WTC11 (cell line): ENCODE data around the gene CCDC134. TPM values are rescaled to one million over a fixed set of nuclear protein-coding genes. Genes with fewer than 3 reads are reported as not detected.

Experiments
- ATAC-seq: fragments of 200-7000 bp; cut with Tn5 transposase; 2 replicates; pipeline ENCODE4 v1.10.0; 2021; ENCODE audit warnings: mild to moderate bottlenecking, moderate library complexity
- CTCF ChIA-PET: fragments of 300-600 bp; sonication (Branson Sonifier 250); formaldehyde crosslinking; loops from one replicate; lab custom pipeline; 2021; ENCODE audit warnings: antibody characterized with exemption; lab: Charles Lee
- POLR2A ChIA-PET: fragments of 350-600 bp; sonication (Branson Sonifier 250); formaldehyde crosslinking; loops from one replicate; lab custom pipeline; 2021; ENCODE audit warnings: antibody characterized with exemption; lab: Charles Lee
- DNase-seq: peaks from one replicate; pipeline ENCODE4 v3.0.0; 2021; ENCODE audit warnings: low spot score
- H3K27ac Mint-ChIP-seq: 2 replicates; pipeline ENCODE4 v1.8.0; 2021; ENCODE audit warnings: mixed read lengths
- H3K27me3 Mint-ChIP-seq: 2 replicates; pipeline ENCODE4 v1.8.0; 2021; ENCODE audit warnings: low read depth, mild to moderate bottlenecking, moderate library complexity, mixed read lengths
- H3K36me3 Mint-ChIP-seq: 2 replicates; pipeline ENCODE4 v1.8.0; 2021; ENCODE audit warnings: mixed read lengths
- H3K4me1 Mint-ChIP-seq: 2 replicates; pipeline ENCODE4 v1.8.0; 2022; ENCODE audit warnings: mixed read lengths
- H3K4me3 Mint-ChIP-seq: 2 replicates; pipeline ENCODE4 v1.8.0; 2021; ENCODE audit warnings: mild to moderate bottlenecking, moderate library complexity, mixed read lengths
- H3K9me3 Mint-ChIP-seq: 2 replicates; pipeline ENCODE4 v1.8.0; 2021; ENCODE audit warnings: mixed read lengths
- ATF2 ChIP-seq: sonication (generic); formaldehyde crosslinking; IDR thresholded peaks from 2 replicates; pipeline ENCODE4 v1.8.1; 2022; ENCODE audit warnings: low read depth, missing genetic modification reagents, borderline replicate concordance
- GABPB1 ChIP-seq: sonication (generic); formaldehyde crosslinking; IDR thresholded peaks from 2 replicates; pipeline ENCODE4 v1.8.1; 2023; ENCODE audit warnings: mild to moderate bottlenecking, missing genetic modification reagents
- GTF2I ChIP-seq: fragments of 250-450 bp; sonication (Bioruptor Pico); conservative IDR thresholded peaks from 2 replicates; pipeline ENCODE4 v1.4.0; 2021; ENCODE audit warnings: mild to moderate bottlenecking
- KAT7 ChIP-seq: sonication (generic); formaldehyde crosslinking; IDR thresholded peaks from 2 replicates; pipeline ENCODE4 v1.8.1; 2023; ENCODE audit warnings: missing genetic modification reagents, mild to moderate bottlenecking, borderline replicate concordance
- MXD4 ChIP-seq: fragments of 250-450 bp; sonication (Bioruptor Pico); IDR thresholded peaks from 2 replicates; pipeline ENCODE4 v1.8.0; 2021; ENCODE audit warnings: mild to moderate bottlenecking, moderate library complexity, borderline replicate concordance
- MYBL2 ChIP-seq: sonication (generic); formaldehyde crosslinking; IDR thresholded peaks from 2 replicates; pipeline ENCODE4 v1.8.1; 2023; ENCODE audit warnings: mild to moderate bottlenecking, moderate library complexity, missing genetic modification reagents
- NFATC4 ChIP-seq: fragments of 250-450 bp; sonication (Bioruptor Pico); IDR thresholded peaks from 2 replicates; pipeline ENCODE4 v1.9.0; 2021; ENCODE audit warnings: mild to moderate bottlenecking
- NR2C2 ChIP-seq: sonication (generic); formaldehyde crosslinking; IDR thresholded peaks from 2 replicates; pipeline ENCODE4 v1.8.0; 2022; ENCODE audit warnings: mild to moderate bottlenecking, missing genetic modification reagents
- PRRX2 ChIP-seq: fragments of 250-450 bp; sonication (Bioruptor Pico); IDR thresholded peaks from 2 replicates; pipeline ENCODE4 v1.8.0; 2021; ENCODE audit warnings: mild to moderate bottlenecking
- RELA ChIP-seq: sonication (generic); formaldehyde crosslinking; IDR thresholded peaks from 2 replicates; pipeline ENCODE4 v1.8.1; 2022; ENCODE audit warnings: missing genetic modification reagents, mild to moderate bottlenecking, borderline replicate concordance
- SP1 ChIP-seq: sonication (generic); formaldehyde crosslinking; conservative IDR thresholded peaks from 2 replicates; pipeline ENCODE4 v1.8.1; 2022; ENCODE audit warnings: missing genetic modification reagents
- TCF7 ChIP-seq: sonication (generic); formaldehyde crosslinking; IDR thresholded peaks from 2 replicates; pipeline ENCODE4 v1.8.0; 2022; ENCODE audit warnings: mild to moderate bottlenecking, low read depth, missing genetic modification reagents, moderate library complexity
- TEAD1 ChIP-seq: sonication (generic); formaldehyde crosslinking; IDR thresholded peaks from 2 replicates; pipeline ENCODE4 v1.8.0; 2022; ENCODE audit warnings: mild to moderate bottlenecking, missing genetic modification reagents
- ZNF263 ChIP-seq: sonication (generic); formaldehyde crosslinking; IDR thresholded peaks from 2 replicates; pipeline ENCODE4 v1.8.1; 2022; ENCODE audit warnings: low read depth, mild to moderate bottlenecking, moderate library complexity, missing genetic modification reagents
- ZNF423 ChIP-seq: fragments of 250-450 bp; sonication (Bioruptor Pico); IDR thresholded peaks from 2 replicates; pipeline ENCODE4 v2.1.2; 2022; ENCODE audit warnings: mild to moderate bottlenecking, moderate library complexity
- ZNF671 ChIP-seq: fragments of 250-450 bp; sonication (Bioruptor Pico); IDR thresholded peaks from 2 replicates; pipeline ENCODE4 v1.8.0; 2021; ENCODE audit warnings: mild to moderate bottlenecking
- total RNA-seq: library from RNA; stranded (reverse); gene quantifications from 3 replicates; pipeline ENCODE4 v1.2.3, GENCODE V29; 2021
- TF ChIP-seq, protein P1 (sequence below): fragments of 250-450 bp; sonication (Bioruptor Pico); IDR thresholded peaks from 2 replicates; pipeline ENCODE4 v1.9.0; 2021; ENCODE audit warnings: mild to moderate bottlenecking
- TF ChIP-seq, protein P2 (sequence below): fragments of 250-450 bp; sonication (Bioruptor Pico); IDR thresholded peaks from 2 replicates; pipeline ENCODE4 v2.1.2; 2022; ENCODE audit warnings: mild to moderate bottlenecking, moderate library complexity
- TF ChIP-seq, protein P3 (sequence below): sonication (generic); formaldehyde crosslinking; IDR thresholded peaks from 2 replicates; pipeline ENCODE4 v1.8.0; 2023; ENCODE audit warnings: mild to moderate bottlenecking, missing genetic modification reagents
- TF ChIP-seq, protein P4 (sequence below): sonication (generic); formaldehyde crosslinking; IDR thresholded peaks from 2 replicates; pipeline ENCODE4 v1.8.0; 2022; ENCODE audit warnings: mild to moderate bottlenecking, missing genetic modification reagents

The CCDC134 gene
- total RNA-seq, 1 experiment from 2014 or later = 19.0 TPM

- Mint-ChIP-seq H3K27me3 (no peaks in the 10 kb centered on the region; the same call in 1 of the 2 replicates), H3K9me3 (no peaks in the 10 kb centered on the region), H3K4me3 (no peak overlapping the region), H3K27ac (no peak overlapping the region), H3K4me1 (peaks cover 40% of the 10 kb centered on the region), H3K36me3 (peaks cover 4% of the 10 kb centered on the region)
- TF ChIP-seq MYBL2 (CRISPR knock-in tag) = no peak
- TF ChIP-seq, protein P1, sequence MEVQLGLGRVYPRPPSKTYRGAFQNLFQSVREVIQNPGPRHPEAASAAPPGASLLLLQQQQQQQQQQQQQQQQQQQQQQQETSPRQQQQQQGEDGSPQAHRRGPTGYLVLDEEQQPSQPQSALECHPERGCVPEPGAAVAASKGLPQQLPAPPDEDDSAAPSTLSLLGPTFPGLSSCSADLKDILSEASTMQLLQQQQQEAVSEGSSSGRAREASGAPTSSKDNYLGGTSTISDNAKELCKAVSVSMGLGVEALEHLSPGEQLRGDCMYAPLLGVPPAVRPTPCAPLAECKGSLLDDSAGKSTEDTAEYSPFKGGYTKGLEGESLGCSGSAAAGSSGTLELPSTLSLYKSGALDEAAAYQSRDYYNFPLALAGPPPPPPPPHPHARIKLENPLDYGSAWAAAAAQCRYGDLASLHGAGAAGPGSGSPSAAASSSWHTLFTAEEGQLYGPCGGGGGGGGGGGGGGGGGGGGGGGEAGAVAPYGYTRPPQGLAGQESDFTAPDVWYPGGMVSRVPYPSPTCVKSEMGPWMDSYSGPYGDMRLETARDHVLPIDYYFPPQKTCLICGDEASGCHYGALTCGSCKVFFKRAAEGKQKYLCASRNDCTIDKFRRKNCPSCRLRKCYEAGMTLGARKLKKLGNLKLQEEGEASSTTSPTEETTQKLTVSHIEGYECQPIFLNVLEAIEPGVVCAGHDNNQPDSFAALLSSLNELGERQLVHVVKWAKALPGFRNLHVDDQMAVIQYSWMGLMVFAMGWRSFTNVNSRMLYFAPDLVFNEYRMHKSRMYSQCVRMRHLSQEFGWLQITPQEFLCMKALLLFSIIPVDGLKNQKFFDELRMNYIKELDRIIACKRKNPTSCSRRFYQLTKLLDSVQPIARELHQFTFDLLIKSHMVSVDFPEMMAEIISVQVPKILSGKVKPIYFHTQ (CRISPR knock-in tag) = no peak
- no peak for TF ChIP-seq NR2C2 (CRISPR knock-in tag)
- no peak for TF ChIP-seq ATF2
- TF ChIP-seq ZNF671 = no peak
- TF ChIP-seq TEAD1 (CRISPR knock-in tag) = no peak
- TF ChIP-seq MXD4 = no peak
- TF ChIP-seq, protein P2, sequence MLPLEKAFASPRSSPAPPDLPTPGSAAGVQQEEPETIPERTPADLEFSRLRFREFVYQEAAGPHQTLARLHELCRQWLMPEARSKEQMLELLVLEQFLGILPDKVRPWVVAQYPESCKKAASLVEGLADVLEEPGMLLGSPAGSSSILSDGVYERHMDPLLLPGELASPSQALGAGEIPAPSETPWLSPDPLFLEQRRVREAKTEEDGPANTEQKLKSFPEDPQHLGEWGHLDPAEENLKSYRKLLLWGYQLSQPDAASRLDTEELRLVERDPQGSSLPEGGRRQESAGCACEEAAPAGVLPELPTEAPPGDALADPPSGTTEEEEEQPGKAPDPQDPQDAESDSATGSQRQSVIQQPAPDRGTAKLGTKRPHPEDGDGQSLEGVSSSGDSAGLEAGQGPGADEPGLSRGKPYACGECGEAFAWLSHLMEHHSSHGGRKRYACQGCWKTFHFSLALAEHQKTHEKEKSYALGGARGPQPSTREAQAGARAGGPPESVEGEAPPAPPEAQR (CRISPR knock-in tag) = no peak
- ChIA-PET POLR2A (no interaction called here), CTCF (no interaction called here)
- DNase-seq (no peak), ATAC-seq (peak; percentile 25; the same call in 1 of the 2 replicates)
These were observed 23.3 kb downstream of the CCDC134 start for GRCh38 chr22:41823797-41824196.

GRCh38 chr22:41825376-41825775 lies 24.9 kb downstream of the CCDC134 start:
- peak overlapping the region; percentile 40; the same call in 1 of the 2 replicates for H3K27ac Mint-ChIP-seq
- peaks cover 40% of the 10 kb centered on the region for H3K4me1 Mint-ChIP-seq
- peaks cover 4% of the 10 kb centered on the region for H3K36me3 Mint-ChIP-seq
- DNase-seq = no peak
- H3K4me3 Mint-ChIP-seq = no peak overlapping the region
- no peak for ATAC-seq
- no peaks in the 10 kb centered on the region for H3K9me3 Mint-ChIP-seq
- POLR2A ChIA-PET = interaction anchor here (1.6 kb wide), 1 partner anchor 25 kb away, joined by 7 read pairs; the partner anchor contains the start of gene CCDC134
- H3K27me3 Mint-ChIP-seq = no peaks in the 10 kb centered on the region; the same call in 1 of the 2 replicates
- CTCF ChIA-PET = interaction anchor here (1.1 to 3.1 kb wide), 2 partner anchors 25 to 79 kb away, joined by 3 to 13 read pairs; partner anchors contain the start of gene CCDC134
- no peak for TF ChIP-seq PRRX2
- no peak for TF ChIP-seq GABPB1 (CRISPR knock-in tag)
- TF ChIP-seq ZNF263 (CRISPR knock-in tag) = no peak
- TF ChIP-seq GTF2I (CRISPR knock-in tag) = no peak
- no peak for TF ChIP-seq SP1
- TF ChIP-seq, protein P3, sequence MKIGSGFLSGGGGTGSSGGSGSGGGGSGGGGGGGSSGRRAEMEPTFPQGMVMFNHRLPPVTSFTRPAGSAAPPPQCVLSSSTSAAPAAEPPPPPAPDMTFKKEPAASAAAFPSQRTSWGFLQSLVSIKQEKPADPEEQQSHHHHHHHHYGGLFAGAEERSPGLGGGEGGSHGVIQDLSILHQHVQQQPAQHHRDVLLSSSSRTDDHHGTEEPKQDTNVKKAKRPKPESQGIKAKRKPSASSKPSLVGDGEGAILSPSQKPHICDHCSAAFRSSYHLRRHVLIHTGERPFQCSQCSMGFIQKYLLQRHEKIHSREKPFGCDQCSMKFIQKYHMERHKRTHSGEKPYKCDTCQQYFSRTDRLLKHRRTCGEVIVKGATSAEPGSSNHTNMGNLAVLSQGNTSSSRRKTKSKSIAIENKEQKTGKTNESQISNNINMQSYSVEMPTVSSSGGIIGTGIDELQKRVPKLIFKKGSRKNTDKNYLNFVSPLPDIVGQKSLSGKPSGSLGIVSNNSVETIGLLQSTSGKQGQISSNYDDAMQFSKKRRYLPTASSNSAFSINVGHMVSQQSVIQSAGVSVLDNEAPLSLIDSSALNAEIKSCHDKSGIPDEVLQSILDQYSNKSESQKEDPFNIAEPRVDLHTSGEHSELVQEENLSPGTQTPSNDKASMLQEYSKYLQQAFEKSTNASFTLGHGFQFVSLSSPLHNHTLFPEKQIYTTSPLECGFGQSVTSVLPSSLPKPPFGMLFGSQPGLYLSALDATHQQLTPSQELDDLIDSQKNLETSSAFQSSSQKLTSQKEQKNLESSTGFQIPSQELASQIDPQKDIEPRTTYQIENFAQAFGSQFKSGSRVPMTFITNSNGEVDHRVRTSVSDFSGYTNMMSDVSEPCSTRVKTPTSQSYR (CRISPR knock-in tag) = no peak
- no peak for TF ChIP-seq ZNF423 (CRISPR knock-in tag)

- CTCF ChIA-PET = interaction anchor here (0.9 to 3.1 kb wide), 6 partner anchors 31 to 129 kb away, joined by 3 to 13 read pairs (median 7); no protein-coding TSS in a partner anchor
- H3K36me3 Mint-ChIP-seq = peaks cover 4% of the 10 kb centered on the region
- no peak overlapping the region for H3K4me3 Mint-ChIP-seq
- no peaks in the 10 kb centered on the region for H3K9me3 Mint-ChIP-seq
- no peak for ATAC-seq
- H3K4me1 Mint-ChIP-seq = peaks cover 40% of the 10 kb centered on the region
- POLR2A ChIA-PET = interaction anchor here (1.6 kb wide), 1 partner anchor 26 kb away, joined by 7 read pairs; the partner anchor contains the start of gene CCDC134
- DNase-seq = no peak
- H3K27ac Mint-ChIP-seq = no peak overlapping the region
- no peaks in the 10 kb centered on the region; the same call in 1 of the 2 replicates for H3K27me3 Mint-ChIP-seq
- TF ChIP-seq NFATC4 (CRISPR knock-in tag) (no peak), TCF7 (CRISPR knock-in tag) (no peak), RELA (CRISPR knock-in tag) (no peak), KAT7 (CRISPR knock-in tag) (no peak)
- TF ChIP-seq, protein P4, sequence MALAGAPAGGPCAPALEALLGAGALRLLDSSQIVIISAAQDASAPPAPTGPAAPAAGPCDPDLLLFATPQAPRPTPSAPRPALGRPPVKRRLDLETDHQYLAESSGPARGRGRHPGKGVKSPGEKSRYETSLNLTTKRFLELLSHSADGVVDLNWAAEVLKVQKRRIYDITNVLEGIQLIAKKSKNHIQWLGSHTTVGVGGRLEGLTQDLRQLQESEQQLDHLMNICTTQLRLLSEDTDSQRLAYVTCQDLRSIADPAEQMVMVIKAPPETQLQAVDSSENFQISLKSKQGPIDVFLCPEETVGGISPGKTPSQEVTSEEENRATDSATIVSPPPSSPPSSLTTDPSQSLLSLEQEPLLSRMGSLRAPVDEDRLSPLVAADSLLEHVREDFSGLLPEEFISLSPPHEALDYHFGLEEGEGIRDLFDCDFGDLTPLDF (CRISPR knock-in tag) = no peak
These were observed 25.5 kb downstream of the CCDC134 start for GRCh38 chr22:41826021-41826420.
